GM12865 (cell line): ENCODE results near the gene PHRF1.

Source experiments
- DNase-seq: peaks from one replicate; pipeline ENCODE4 v3.0.0; 2010; ENCODE audit warnings: low read depth
- H3K4me3 ChIP-seq: 2 replicates; pipeline ENCODE4 v1.5.1; 2011; ENCODE audit warnings: mild to moderate bottlenecking, low read depth, low read length, control low read depth
- TF ChIP-seq, protein P1 (sequence below): IDR thresholded peaks from 2 replicates; pipeline ENCODE4 v1.5.1; 2011; ENCODE audit warnings: low read length, control low read depth, low read depth, inconsistent platforms; ENCODE audit not compliant: insufficient read depth; ENCODE audit errors: missing control alignments

PHRF1 gene

DNA sequence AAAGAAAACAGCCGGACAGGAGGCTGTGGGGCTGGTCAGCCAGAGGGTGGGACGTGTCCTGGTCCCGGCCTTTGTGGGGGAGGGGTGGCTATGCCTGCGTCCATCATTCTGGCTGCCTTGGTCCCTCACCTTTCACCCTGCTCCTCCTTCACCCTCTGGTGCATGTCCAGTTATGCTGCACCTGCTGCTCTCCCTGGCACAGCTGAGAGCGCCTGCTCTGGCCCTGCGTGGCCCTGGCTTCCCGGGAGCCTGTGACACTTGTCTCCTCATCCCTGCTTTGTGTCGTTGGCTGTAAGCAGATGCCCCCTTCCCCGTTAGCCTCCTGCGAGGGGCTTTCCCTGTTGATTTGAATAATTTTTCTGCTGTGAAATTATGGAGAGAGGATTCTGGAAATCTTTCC is 16.6 kb downstream of the PHRF1 start:
- no peak overlapping the region for H3K4me3 ChIP-seq
- no peak for DNase-seq
- TF ChIP-seq, protein P1, sequence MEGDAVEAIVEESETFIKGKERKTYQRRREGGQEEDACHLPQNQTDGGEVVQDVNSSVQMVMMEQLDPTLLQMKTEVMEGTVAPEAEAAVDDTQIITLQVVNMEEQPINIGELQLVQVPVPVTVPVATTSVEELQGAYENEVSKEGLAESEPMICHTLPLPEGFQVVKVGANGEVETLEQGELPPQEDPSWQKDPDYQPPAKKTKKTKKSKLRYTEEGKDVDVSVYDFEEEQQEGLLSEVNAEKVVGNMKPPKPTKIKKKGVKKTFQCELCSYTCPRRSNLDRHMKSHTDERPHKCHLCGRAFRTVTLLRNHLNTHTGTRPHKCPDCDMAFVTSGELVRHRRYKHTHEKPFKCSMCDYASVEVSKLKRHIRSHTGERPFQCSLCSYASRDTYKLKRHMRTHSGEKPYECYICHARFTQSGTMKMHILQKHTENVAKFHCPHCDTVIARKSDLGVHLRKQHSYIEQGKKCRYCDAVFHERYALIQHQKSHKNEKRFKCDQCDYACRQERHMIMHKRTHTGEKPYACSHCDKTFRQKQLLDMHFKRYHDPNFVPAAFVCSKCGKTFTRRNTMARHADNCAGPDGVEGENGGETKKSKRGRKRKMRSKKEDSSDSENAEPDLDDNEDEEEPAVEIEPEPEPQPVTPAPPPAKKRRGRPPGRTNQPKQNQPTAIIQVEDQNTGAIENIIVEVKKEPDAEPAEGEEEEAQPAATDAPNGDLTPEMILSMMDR: no peak

DNA sequence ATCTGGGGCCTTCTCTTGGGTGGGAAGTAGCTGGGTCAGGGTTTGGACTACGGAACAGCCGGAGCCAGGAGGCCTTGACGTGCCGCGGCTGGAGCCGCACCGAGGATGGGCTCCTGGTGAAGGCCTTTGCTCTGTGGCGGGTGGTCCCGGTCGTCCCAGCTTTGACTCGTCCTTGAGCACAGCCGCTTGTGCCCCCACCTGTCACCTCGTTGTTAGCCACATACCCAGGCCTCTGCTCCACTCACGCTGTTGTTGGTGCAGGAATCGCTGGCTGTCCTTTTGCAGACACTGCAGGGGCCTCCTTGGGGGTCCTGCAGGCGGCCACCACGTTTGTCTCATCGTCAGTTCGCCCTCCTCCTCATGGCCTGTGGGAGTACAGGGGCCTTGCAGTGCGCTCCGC is 17.1 kb downstream of the PHRF1 start:
- DNase-seq: no peak
- TF ChIP-seq, protein P1: no peak
- no peak overlapping the region for H3K4me3 ChIP-seq

DNA sequence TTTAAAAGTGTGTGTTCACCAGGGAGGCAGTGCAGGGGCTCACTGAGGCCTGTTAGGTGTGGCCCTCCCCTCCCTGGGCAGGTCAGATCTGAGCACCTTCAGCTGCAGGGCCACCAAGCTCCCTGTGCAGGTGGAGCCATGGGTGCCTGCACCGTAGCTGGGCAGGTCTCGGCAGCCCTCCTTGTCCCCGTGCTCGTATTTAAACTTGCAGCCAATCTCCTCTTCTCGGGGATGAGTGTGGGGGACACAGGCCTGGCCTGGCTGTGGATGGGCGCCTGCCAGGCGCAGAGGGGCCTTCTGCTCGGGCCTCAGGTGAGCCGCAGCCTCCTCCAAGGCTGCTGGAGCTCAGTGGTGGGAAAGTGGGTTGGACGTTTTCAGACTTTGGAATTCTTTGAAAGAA is 19.1 kb downstream of the PHRF1 start:
- DNase-seq: no peak
- no peak overlapping the region for H3K4me3 ChIP-seq
- TF ChIP-seq, protein P1: no peak

DNA sequence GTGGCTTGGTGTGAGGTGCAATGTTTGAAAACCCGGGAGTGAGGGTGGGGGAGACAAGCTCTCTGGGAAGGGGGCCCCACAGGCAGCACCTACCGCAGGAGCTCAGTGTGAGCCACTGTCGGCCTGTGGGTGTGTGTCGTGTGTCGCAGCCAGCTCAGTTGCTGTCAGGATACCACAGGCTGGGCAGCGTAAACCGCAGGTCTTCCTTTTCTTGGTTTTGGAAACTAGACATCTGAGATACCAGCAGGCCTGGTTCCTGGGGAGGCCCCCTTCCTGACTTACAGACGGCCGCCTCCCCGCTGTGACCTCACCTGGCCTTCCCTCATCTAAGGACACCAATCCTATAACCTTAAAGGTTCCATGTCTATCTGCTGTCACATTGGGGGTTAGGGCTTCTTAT is 20.1 kb downstream of the PHRF1 start:
- no peak for DNase-seq
- TF ChIP-seq, protein P1: no peak
- H3K4me3 ChIP-seq: no peak overlapping the region

DNA sequence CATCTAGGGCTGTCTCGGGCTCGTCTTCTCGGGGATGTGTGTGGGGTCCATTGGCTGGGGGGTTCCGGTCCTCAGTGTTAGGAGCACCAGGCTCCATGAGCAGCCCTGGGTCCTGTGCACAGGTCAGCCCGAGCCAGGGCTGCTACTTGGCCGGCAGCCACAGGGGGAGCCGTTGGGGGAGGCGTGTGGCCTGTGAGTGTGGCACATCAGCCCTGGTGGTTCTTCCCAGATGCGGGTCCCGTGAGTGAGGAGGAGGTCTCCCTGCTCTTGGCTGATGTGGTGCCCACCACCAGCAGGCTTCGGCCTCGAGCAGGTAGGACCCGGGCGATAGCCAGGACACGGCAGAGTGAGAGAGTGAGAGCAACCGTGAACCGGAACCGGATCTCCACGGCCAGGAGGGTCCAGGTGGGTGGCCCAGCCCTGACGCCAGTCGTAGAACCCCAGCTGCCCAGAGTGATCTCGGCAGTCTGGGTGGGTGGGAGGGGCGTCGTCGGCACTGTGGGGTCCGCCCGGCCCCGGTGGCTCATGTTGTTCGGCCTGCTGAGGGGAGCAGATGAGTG is 21.0 kb downstream of the PHRF1 start:
- TF ChIP-seq, protein P1: peak; percentile 10
- DNase-seq: no peak
- H3K4me3 ChIP-seq: no peak overlapping the region

DNA sequence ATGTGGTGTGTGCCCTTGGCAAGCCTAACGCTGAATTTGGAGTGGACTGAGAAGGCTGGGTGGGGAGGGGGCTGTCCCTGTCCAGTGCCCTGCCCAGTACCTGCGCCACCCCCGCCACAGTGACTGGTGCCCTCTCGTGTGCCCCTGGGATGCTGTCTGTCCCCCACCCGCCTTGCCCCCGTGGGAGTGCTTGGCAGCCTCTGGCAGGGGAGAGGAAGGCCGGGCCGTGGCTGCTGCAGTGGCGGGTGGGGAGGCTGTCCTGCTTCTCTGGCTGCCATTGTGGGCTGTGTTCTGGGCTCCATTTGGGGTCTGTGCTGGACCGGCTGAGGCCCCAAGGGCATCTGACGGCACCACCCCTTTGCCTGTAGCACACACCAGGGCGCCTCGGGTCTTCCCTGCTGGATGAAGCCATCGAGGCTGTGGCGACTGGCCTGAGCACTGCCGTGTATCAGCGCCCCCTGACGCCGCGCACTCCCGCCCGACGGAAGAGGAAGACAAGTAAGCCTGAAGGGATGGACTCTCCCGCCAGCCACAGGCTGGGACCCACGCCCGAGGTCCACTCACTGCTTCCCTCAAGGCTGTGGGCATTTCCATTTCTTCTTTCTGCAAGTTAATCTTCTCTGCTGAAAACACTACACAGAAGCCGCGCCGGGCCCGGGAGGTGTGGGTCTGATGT is 21.9 kb downstream of the PHRF1 start:
- TF ChIP-seq, protein P1: no peak
- no peak overlapping the region for H3K4me3 ChIP-seq
- DNase-seq: no peak
